Measurements from ENCODE around the gene NMNAT2. TPM values are rescaled to one million over a fixed set of nuclear protein-coding genes. Genes with fewer than 3 reads are reported as not detected.

NMNAT2 gene
- total and polyA plus RNA-seq, 2 donors (not counting 3 experiments of a cell fraction or from before 2014, with no cell fraction given) = 0.28 to 0.38 TPM

DNA sequence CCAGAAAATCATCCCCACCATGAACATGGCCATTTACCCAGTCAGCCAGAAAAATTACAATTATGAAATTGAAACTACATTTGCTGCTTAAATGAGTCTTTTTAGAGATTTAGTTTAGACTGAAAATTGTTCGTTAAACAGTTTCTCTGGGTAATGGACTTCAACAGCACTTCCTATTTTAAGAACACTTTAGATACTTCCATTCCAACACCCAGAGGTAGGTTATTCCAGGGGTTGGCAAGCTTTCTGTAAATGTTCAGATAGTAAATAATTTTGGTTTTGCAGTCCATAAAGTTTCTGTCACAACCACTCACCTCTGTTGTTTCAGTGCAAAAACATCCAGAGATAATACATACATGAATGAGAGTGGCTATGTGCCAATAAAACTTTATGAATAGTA, 10.2 kb downstream of the NMNAT2 start:
- Histone ChIP-seq H3K9ac (replicated peaks; ENCODE audit: extremely low read depth, insufficient read depth, low read length) (no peak overlapping the region), H3K4me3 (replicated peaks in 1 of 3; ENCODE audit: insufficient read depth in 1 of 3, low read depth in 1 of 3, low read length in 3 of 3) (no peak overlapping the region), H3K27me3 (ENCODE audit: control insufficient read depth in 2 of 2, insufficient read depth in 2 of 2, low read length in 2 of 2) (peaks cover 2 to 5% of the 10 kb centered on the region in 2 experiments), H3K4me1 (ENCODE audit: control insufficient read depth, extremely low read depth, insufficient read depth, low read length) (no peaks in the 10 kb centered on the region), H3K79me2 (ENCODE audit: control insufficient read depth, insufficient read depth, low read length) (no peaks in the 10 kb centered on the region), H3K9me1 (replicated peaks; ENCODE audit: control insufficient read depth, extremely low read depth, insufficient read depth, low read length) (no peaks in the 10 kb centered on the region), H3K36me3 (ENCODE audit: control insufficient read depth in 2 of 2, extremely low read depth in 1 of 2, insufficient read depth in 2 of 2, low read length in 2 of 2) (no peaks in the 10 kb centered on the region), H4K20me1 (replicated peaks; ENCODE audit: control insufficient read depth, extremely low read depth, insufficient read depth, low read length) (no peaks in the 10 kb centered on the region), H3K27ac (ENCODE audit: insufficient read depth, low read depth, low read length) (no peak overlapping the region), H3K9me3 (replicated peaks; ENCODE audit: control insufficient read depth, insufficient read depth, low read length) (no peaks in the 10 kb centered on the region), H2AFZ (ENCODE audit: low read depth, low read length) (no peak overlapping the region), H3K4me2 (ENCODE audit: insufficient read depth, low read length) (no peak overlapping the region)
- TF ChIP-seq POLR2AphosphoS5 (IDR thresholded peaks at IDR 0.05; ENCODE audit: insufficient read depth, low read depth, low read length) (no peak), FOS (IDR thresholded peaks at IDR 0.05; ENCODE audit: borderline replicate concordance, insufficient read depth, low read length) (no peak), GATA2 (IDR thresholded peaks at IDR 0.05; ENCODE audit: insufficient read depth, insufficient read length, low read depth, low read length) (no peak), MYC (IDR thresholded peaks at IDR 0.05; ENCODE audit: low read depth, low read length) (no peak), JUN (IDR thresholded peaks at IDR 0.05; ENCODE audit: borderline replicate concordance, insufficient read depth, insufficient read length, low read depth) (no peak), POLR2A (IDR thresholded peaks at IDR 0.05; ENCODE audit: low read depth, low read length) (no peak)
- TF ChIP-seq, protein P1, sequence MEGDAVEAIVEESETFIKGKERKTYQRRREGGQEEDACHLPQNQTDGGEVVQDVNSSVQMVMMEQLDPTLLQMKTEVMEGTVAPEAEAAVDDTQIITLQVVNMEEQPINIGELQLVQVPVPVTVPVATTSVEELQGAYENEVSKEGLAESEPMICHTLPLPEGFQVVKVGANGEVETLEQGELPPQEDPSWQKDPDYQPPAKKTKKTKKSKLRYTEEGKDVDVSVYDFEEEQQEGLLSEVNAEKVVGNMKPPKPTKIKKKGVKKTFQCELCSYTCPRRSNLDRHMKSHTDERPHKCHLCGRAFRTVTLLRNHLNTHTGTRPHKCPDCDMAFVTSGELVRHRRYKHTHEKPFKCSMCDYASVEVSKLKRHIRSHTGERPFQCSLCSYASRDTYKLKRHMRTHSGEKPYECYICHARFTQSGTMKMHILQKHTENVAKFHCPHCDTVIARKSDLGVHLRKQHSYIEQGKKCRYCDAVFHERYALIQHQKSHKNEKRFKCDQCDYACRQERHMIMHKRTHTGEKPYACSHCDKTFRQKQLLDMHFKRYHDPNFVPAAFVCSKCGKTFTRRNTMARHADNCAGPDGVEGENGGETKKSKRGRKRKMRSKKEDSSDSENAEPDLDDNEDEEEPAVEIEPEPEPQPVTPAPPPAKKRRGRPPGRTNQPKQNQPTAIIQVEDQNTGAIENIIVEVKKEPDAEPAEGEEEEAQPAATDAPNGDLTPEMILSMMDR (IDR thresholded peaks at IDR 0.05; ENCODE audit: extremely low read depth in 1 of 2, insufficient read depth in 1 of 2, low read depth in 1 of 2, low read length in 2 of 2) = no peak
- TF ChIP-seq, protein P2, sequence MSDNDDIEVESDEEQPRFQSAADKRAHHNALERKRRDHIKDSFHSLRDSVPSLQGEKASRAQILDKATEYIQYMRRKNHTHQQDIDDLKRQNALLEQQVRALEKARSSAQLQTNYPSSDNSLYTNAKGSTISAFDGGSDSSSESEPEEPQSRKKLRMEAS (IDR thresholded peaks at IDR 0.05; ENCODE audit: insufficient read depth, insufficient read length) = no peak
- FAIRE-seq (no peak), DNase-seq (ENCODE audit: low read depth, low spot score) (no peak)
- dilution Hi-C loops (cut with MboI; ENCODE audit: extremely low pct_ligation_motif_present, low sequenced_read_pairs) = no loop called here
- ChIA-PET POLR2A (no interaction called here), CTCF (no interaction called here)
- intact Hi-C loops (cut with micrococcal nuclease) = no loop called here
- no TSS peak for BruUV-seq (replicated peaks)
